Measurements from ENCODE around the gene KIAA1671.

Gene KIAA1671

GRCh38 chr22:24948356-24949202 lies 3.9 kb upstream of the KIAA1671 start:
- DNase-seq (ENCODE audit: low read depth, low spot score) = no peak
- no peak overlapping the region for H3K4me3 ChIP-seq (ENCODE audit: low read length)

GRCh38 chr22:24950272-24950902 lies 2.1 kb upstream of the KIAA1671 start:
- DNase-seq (ENCODE audit: low read depth, low spot score) = no peak
- H3K4me3 ChIP-seq (ENCODE audit: low read length) = no peak overlapping the region

- peak overlapping the region; percentile 42 for H3K4me3 ChIP-seq (ENCODE audit: low read length)
- DNase-seq (ENCODE audit: low read depth, low spot score) = no peak
Observed at GRCh38 chr22:24952837-24953383, 394 bp downstream of the KIAA1671 start.

- DNase-seq (ENCODE audit: low read depth, low spot score) = no peak
- H3K4me3 ChIP-seq (ENCODE audit: low read length) = no peak overlapping the region
Observed at GRCh38 chr22:24953384-24954113, 1.0 kb downstream of the KIAA1671 start.

- no peak for DNase-seq (ENCODE audit: low read depth, low spot score)
- no peak overlapping the region for H3K4me3 ChIP-seq (ENCODE audit: low read length)
Observed at GRCh38 chr22:24954114-24954463, 1.6 kb downstream of the KIAA1671 start.

GRCh38 chr22:24954856-24955255 lies 2.3 kb downstream of the KIAA1671 start:
- H3K4me3 ChIP-seq (ENCODE audit: low read length) = no peak overlapping the region
- DNase-seq (ENCODE audit: low read depth, low spot score) = no peak

- H3K4me3 ChIP-seq (ENCODE audit: low read length) = no peak overlapping the region
- no peak for DNase-seq (ENCODE audit: low read depth, low spot score)
Observed at GRCh38 chr22:24957043-24957442, 4.5 kb downstream of the KIAA1671 start.

- no peak overlapping the region for H3K4me3 ChIP-seq (ENCODE audit: low read length)
- DNase-seq (ENCODE audit: low read depth, low spot score) = peak; percentile 7
Observed at GRCh38 chr22:24961217-24961844, 8.8 kb downstream of the KIAA1671 start.

GRCh38 chr22:24962094-24962493 lies 9.6 kb downstream of the KIAA1671 start:
- DNase-seq (ENCODE audit: low read depth, low spot score) = no peak
- no peak overlapping the region for H3K4me3 ChIP-seq (ENCODE audit: low read length)

- no peak overlapping the region for H3K4me3 ChIP-seq (ENCODE audit: low read length)
- no peak for DNase-seq (ENCODE audit: low read depth, low spot score)
Observed at GRCh38 chr22:24962835-24963234, 10.3 kb downstream of the KIAA1671 start.

GRCh38 chr22:24964441-24964840 lies 11.9 kb downstream of the KIAA1671 start:
- no peak for DNase-seq (ENCODE audit: low read depth, low spot score)
- H3K4me3 ChIP-seq (ENCODE audit: low read length) = no peak overlapping the region

GRCh38 chr22:24965822-24966626 lies 13.5 kb downstream of the KIAA1671 start:
- DNase-seq (ENCODE audit: low read depth, low spot score) = no peak
- no peak overlapping the region for H3K4me3 ChIP-seq (ENCODE audit: low read length)

GRCh38 chr22:24968066-24968561 lies 15.6 kb downstream of the KIAA1671 start:
- H3K4me3 ChIP-seq (ENCODE audit: low read length) = no peak overlapping the region
- no peak for DNase-seq (ENCODE audit: low read depth, low spot score)

GRCh38 chr22:24969560-24970301 lies 17.2 kb downstream of the KIAA1671 start:
- H3K4me3 ChIP-seq (ENCODE audit: low read length) = no peak overlapping the region
- no peak for DNase-seq (ENCODE audit: low read depth, low spot score)

GRCh38 chr22:24972369-24972768 lies 19.9 kb downstream of the KIAA1671 start:
- no peak overlapping the region for H3K4me3 ChIP-seq (ENCODE audit: low read length)
- DNase-seq (ENCODE audit: low read depth, low spot score) = no peak

- no peak overlapping the region for H3K4me3 ChIP-seq (ENCODE audit: low read length)
- no peak for DNase-seq (ENCODE audit: low read depth, low spot score)
Observed at GRCh38 chr22:24973872-24974271, 21.4 kb downstream of the KIAA1671 start.

- no peak overlapping the region for H3K4me3 ChIP-seq (ENCODE audit: low read length)
- DNase-seq (ENCODE audit: low read depth, low spot score) = no peak
Observed at GRCh38 chr22:24975125-24975640, 22.7 kb downstream of the KIAA1671 start.

Data from Jurkat, Clone E6-1 (cell line).